KOPT-K1 (cell line): ENCODE measurements around the gene ACOT7.
A peak's percentile ranks its signal among the peaks of the same experiment; 100 is the strongest.

Experiments used
- H3K27ac ChIP-seq: fragments of 200-600 bp; sonication (generic); 2 replicates; pipeline ENCODE4 v1.5.1; 2016; ENCODE audit warnings: antibody characterized with exemption, mild to moderate bottlenecking, low read depth, low read length; ENCODE audit not compliant: poor library complexity, severe bottlenecking
- H3K36me3 ChIP-seq: fragments of 200-600 bp; sonication (generic); 2 replicates; pipeline ENCODE4 v1.5.1; 2017; ENCODE audit warnings: antibody characterized with exemption, mild to moderate bottlenecking, low read length, moderate library complexity; ENCODE audit not compliant: insufficient read depth
- H3K9me3 ChIP-seq: fragments of 200-600 bp; sonication (generic); 2 replicates; pipeline ENCODE4 v1.5.1; 2017; ENCODE audit warnings: antibody characterized with exemption, low read length, mild to moderate bottlenecking; ENCODE audit not compliant: insufficient read depth, poor library complexity, severe bottlenecking

Gene ACOT7

GRCh38 chr1:6351480-6352137, 42.0 kb downstream of the ACOT7 start:
- Histone ChIP-seq H3K36me3 (peaks cover 12% of the 10 kb centered on the region; the same call in 1 of the 2 replicates), H3K9me3 (no peaks in the 10 kb centered on the region), H3K27ac (no peak overlapping the region)

GRCh38 chr1:6350416-6351088, 43.0 kb downstream of the ACOT7 start:
- Histone ChIP-seq H3K27ac (no peak overlapping the region), H3K36me3 (peaks cover 22% of the 10 kb centered on the region; the same call in 1 of the 2 replicates), H3K9me3 (no peaks in the 10 kb centered on the region)

GRCh38 chr1:6349254-6349943, 44.2 kb downstream of the ACOT7 start:
- peak overlapping the region; percentile 61 for H3K27ac ChIP-seq
- H3K9me3 ChIP-seq, result no peaks in the 10 kb centered on the region
- peaks cover 32% of the 10 kb centered on the region; the same call in 1 of the 2 replicates for H3K36me3 ChIP-seq

GRCh38 chr1:6348511-6349191, 44.9 kb downstream of the ACOT7 start:
- H3K9me3 ChIP-seq, result no peaks in the 10 kb centered on the region
- peak overlapping the region; percentile 61 for H3K27ac ChIP-seq
- peaks cover 32% of the 10 kb centered on the region; the same call in 1 of the 2 replicates for H3K36me3 ChIP-seq

- Histone ChIP-seq H3K27ac (peak overlapping the region; percentile 61), H3K9me3 (no peaks in the 10 kb centered on the region), H3K36me3 (peaks cover 33% of the 10 kb centered on the region; the same call in 1 of the 2 replicates)
Observed at GRCh38 chr1:6347641-6348487, 45.7 kb downstream of the ACOT7 start.

GRCh38 chr1:6345460-6345859, 48.1 kb downstream of the ACOT7 start:
- Histone ChIP-seq H3K9me3 (no peaks in the 10 kb centered on the region), H3K36me3 (peaks cover 45% of the 10 kb centered on the region; the same call in 1 of the 2 replicates), H3K27ac (no peak overlapping the region)

GRCh38 chr1:6345009-6345408, 48.6 kb downstream of the ACOT7 start:
- Histone ChIP-seq H3K9me3 (no peaks in the 10 kb centered on the region), H3K27ac (no peak overlapping the region), H3K36me3 (peaks cover 45% of the 10 kb centered on the region; the same call in 1 of the 2 replicates)

GRCh38 chr1:6343506-6344405, 49.8 kb downstream of the ACOT7 start:
- Histone ChIP-seq H3K9me3 (no peaks in the 10 kb centered on the region), H3K36me3 (peaks cover 54% of the 10 kb centered on the region), H3K27ac (no peak overlapping the region)

- Histone ChIP-seq H3K9me3 (no peaks in the 10 kb centered on the region), H3K27ac (no peak overlapping the region), H3K36me3 (peaks cover 59% of the 10 kb centered on the region)
Observed at GRCh38 chr1:6342056-6342455, 51.5 kb downstream of the ACOT7 start.

- no peaks in the 10 kb centered on the region for H3K9me3 ChIP-seq
- H3K36me3 ChIP-seq, result peaks cover 44% of the 10 kb centered on the region
- no peak overlapping the region for H3K27ac ChIP-seq
Observed at GRCh38 chr1:6338695-6339094, 54.9 kb downstream of the ACOT7 start.

- Histone ChIP-seq H3K9me3 (no peaks in the 10 kb centered on the region), H3K27ac (no peak overlapping the region), H3K36me3 (peaks cover 43% of the 10 kb centered on the region)
Observed at GRCh38 chr1:6336776-6337622, 56.6 kb downstream of the ACOT7 start.

- Histone ChIP-seq H3K36me3 (peaks cover 60% of the 10 kb centered on the region), H3K27ac (no peak overlapping the region), H3K9me3 (no peaks in the 10 kb centered on the region)
Observed at GRCh38 chr1:6334261-6334993, 59.1 kb downstream of the ACOT7 start.
